CD4-positive, alpha-beta T cell (primary cell): ENCODE results near the gene KCNJ6. TPM values are rescaled to one million over a fixed set of nuclear protein-coding genes. Genes with fewer than 3 reads are reported as not detected.

ENCODE experiments used
- ATAC-seq: fragments of 200-7000 bp; cut with Tn5 transposase; one replicate; pipeline ENCODE4 v1.10.0; 2022; ENCODE audit warnings: mild to moderate bottlenecking; ENCODE audit not compliant: poor library complexity
- CTCF ChIA-PET: fragments of 350-600 bp; sonication (Branson Sonifier 250); formaldehyde crosslinking; loops from one replicate; lab custom pipeline; 2021; ENCODE audit warnings: antibody characterized with exemption, inconsistent platforms; lab: Charles Lee
- POLR2A ChIA-PET: fragments of 350-600 bp; sonication (Branson Sonifier 250); formaldehyde crosslinking; loops from one replicate; lab custom pipeline; 2021; ENCODE audit warnings: antibody characterized with exemption, inconsistent platforms; lab: Charles Lee
- DNase-seq, 14 experiments: peaks; one replicate each; pipeline ENCODE4 v3.0.0-alpha.2; 2013 to 2020; ENCODE audit warnings: mixed read lengths in 2 of 14
- H3K27ac ChIP-seq, 2 donors: one replicate each; pipeline versions ENCODE4 v1.5.1 to v1.7.0; 2013; ENCODE audit warnings: low read length in 2 of 2, low read depth in 1 of 2, mild to moderate bottlenecking in 1 of 2
- H3K27me3 ChIP-seq, 2 experiments: 1 replicate in 1 of 2; 2 replicates in 1 of 2; pipeline versions ENCODE4 v1.6.1 to v1.7.0; 2013; ENCODE audit warnings: low read length in 2 of 2, control low read depth in 1 of 2, mild to moderate bottlenecking in 1 of 2, moderate library complexity in 1 of 2; ENCODE audit not compliant: insufficient read depth in 2 of 2, control insufficient read depth in 1 of 2
- H3K36me3 ChIP-seq: one replicate; pipeline ENCODE4 v1.6.1; 2013; ENCODE audit warnings: low read length, control low read depth; ENCODE audit not compliant: insufficient read depth
- H3K4me1 ChIP-seq: one replicate; pipeline ENCODE4 v1.6.1; 2013; ENCODE audit warnings: low read length, control low read depth; ENCODE audit not compliant: insufficient read depth
- H3K4me3 ChIP-seq: one replicate; pipeline ENCODE4 v1.5.1; 2013; ENCODE audit warnings: mild to moderate bottlenecking, low read length, moderate library complexity
- H3K9me3 ChIP-seq, 2 experiments: 1 replicate in 1 of 2; 2 replicates in 1 of 2; pipeline versions ENCODE4 v1.6.1 to v1.7.0; 2013; ENCODE audit warnings: low read length in 2 of 2, mild to moderate bottlenecking in 2 of 2, control low read depth in 1 of 2, moderate library complexity in 1 of 2; ENCODE audit not compliant: control insufficient read depth in 1 of 2, insufficient read depth in 1 of 2
- H3K27ac Mint-ChIP-seq: one replicate; pipeline ENCODE4 v1.8.0; 2020; ENCODE audit warnings: mixed read lengths
- H3K27me3 Mint-ChIP-seq: one replicate; pipeline ENCODE4 v1.8.0; 2021; ENCODE audit warnings: mixed read lengths
- H3K36me3 Mint-ChIP-seq: one replicate; pipeline ENCODE4 v1.8.0; 2021; ENCODE audit warnings: low read depth, mixed read lengths
- H3K4me1 Mint-ChIP-seq: one replicate; pipeline ENCODE4 v1.8.0; 2021; ENCODE audit warnings: low read depth, mixed read lengths
- H3K4me3 Mint-ChIP-seq: one replicate; pipeline ENCODE4 v1.8.0; 2020; ENCODE audit warnings: mild to moderate bottlenecking, mixed read lengths
- H3K9me3 Mint-ChIP-seq: one replicate; pipeline ENCODE4 v1.8.0; 2020; ENCODE audit warnings: mixed read lengths
- intact Hi-C, 2 experiments: fragments of 100-400 bp; cut with DNase I in 1 of 2; cut with micrococcal nuclease in 1 of 2; formaldehyde crosslinking; loops; one replicate each; pipeline versions ENCODE4 v1.15.1 to v1.9.0; 2023 to 2025; cut with DNase I, micrococcal nuclease
- total RNA-seq, 174 experiments: library from RNA in 2 of 174; stranded (reverse) in 2 of 174; gene quantifications; one replicate each; pipeline ENCODE4 v1.2.3 and lab custom pipeline; 2021 to 2026
- TF ChIP-seq, protein P1 (sequence below): fragments of 200-600 bp; IDR thresholded peaks from one replicate; pipeline ENCODE4 v1.8.0; 2022; ENCODE audit warnings: antibody characterized with exemption, mild to moderate bottlenecking

KCNJ6 gene
- total RNA-seq, 2 experiments from 2014 or later, result not detected

- Mint-ChIP-seq H3K9me3 (peaks cover 8% of the 10 kb centered on the region), H3K27me3 (peaks cover 6% of the 10 kb centered on the region), H3K36me3 (no peaks in the 10 kb centered on the region), H3K4me3 (no peak overlapping the region), H3K4me1 (no peaks in the 10 kb centered on the region), H3K27ac (no peak overlapping the region)
- ChIA-PET CTCF (no interaction called here), POLR2A (no interaction called here)
- Histone ChIP-seq H3K27ac (no peak overlapping the region), H3K36me3 (no peaks in the 10 kb centered on the region), H3K9me3 (peaks cover 5 to 17% of the 10 kb centered on the region in 2 experiments), H3K4me3 (no peak overlapping the region), H3K27me3 (no peaks in the 10 kb centered on the region), H3K4me1 (no peaks in the 10 kb centered on the region)
- ATAC-seq, result no peak
- TF ChIP-seq, protein P1, sequence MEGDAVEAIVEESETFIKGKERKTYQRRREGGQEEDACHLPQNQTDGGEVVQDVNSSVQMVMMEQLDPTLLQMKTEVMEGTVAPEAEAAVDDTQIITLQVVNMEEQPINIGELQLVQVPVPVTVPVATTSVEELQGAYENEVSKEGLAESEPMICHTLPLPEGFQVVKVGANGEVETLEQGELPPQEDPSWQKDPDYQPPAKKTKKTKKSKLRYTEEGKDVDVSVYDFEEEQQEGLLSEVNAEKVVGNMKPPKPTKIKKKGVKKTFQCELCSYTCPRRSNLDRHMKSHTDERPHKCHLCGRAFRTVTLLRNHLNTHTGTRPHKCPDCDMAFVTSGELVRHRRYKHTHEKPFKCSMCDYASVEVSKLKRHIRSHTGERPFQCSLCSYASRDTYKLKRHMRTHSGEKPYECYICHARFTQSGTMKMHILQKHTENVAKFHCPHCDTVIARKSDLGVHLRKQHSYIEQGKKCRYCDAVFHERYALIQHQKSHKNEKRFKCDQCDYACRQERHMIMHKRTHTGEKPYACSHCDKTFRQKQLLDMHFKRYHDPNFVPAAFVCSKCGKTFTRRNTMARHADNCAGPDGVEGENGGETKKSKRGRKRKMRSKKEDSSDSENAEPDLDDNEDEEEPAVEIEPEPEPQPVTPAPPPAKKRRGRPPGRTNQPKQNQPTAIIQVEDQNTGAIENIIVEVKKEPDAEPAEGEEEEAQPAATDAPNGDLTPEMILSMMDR, result no peak
- no peak for DNase-seq
- intact Hi-C loops, result no loop called here
Measured at GRCh38 chr21:37575580-37575979, 340.7 kb downstream of the KCNJ6 start.

DNA sequence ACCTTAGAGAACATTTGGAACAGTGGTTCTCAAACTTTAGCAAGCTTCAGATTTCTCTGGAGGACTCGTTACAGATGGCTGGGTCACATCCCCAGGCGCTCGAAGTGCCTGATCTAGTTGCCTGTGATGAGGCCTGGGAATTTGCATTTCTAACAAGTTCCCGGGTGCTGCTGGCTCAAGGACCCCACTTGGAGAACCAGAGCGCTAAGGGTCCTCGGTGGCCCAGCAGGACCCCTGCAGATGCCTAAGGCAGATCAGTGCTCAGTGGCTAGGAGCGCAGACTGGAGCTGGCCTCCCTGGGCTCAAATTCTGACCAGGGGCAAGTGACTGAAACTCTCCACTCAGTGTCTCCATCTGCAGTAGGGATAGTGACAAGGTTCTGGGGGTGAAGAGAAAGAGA lies 341.5 kb downstream of the KCNJ6 start:
- no peak overlapping the region for H3K27ac ChIP-seq
- ATAC-seq, result no peak
- Mint-ChIP-seq H3K36me3 (no peaks in the 10 kb centered on the region), H3K4me3 (no peak overlapping the region), H3K4me1 (no peaks in the 10 kb centered on the region), H3K27ac (no peak overlapping the region), H3K9me3 (peaks cover 8% of the 10 kb centered on the region), H3K27me3 (peaks cover 4% of the 10 kb centered on the region)
- TF ChIP-seq, protein P1, result no peak
- H3K4me1 ChIP-seq, result no peaks in the 10 kb centered on the region
- H3K36me3 ChIP-seq, result no peaks in the 10 kb centered on the region
- no peak for DNase-seq
- H3K4me3 ChIP-seq, result no peak overlapping the region
- ChIA-PET POLR2A (no interaction called here), CTCF (no interaction called here)
- peaks cover 5 to 17% of the 10 kb centered on the region in 2 experiments for H3K9me3 ChIP-seq
- no peaks in the 10 kb centered on the region for H3K27me3 ChIP-seq
- intact Hi-C loops, result no loop called here

DNA sequence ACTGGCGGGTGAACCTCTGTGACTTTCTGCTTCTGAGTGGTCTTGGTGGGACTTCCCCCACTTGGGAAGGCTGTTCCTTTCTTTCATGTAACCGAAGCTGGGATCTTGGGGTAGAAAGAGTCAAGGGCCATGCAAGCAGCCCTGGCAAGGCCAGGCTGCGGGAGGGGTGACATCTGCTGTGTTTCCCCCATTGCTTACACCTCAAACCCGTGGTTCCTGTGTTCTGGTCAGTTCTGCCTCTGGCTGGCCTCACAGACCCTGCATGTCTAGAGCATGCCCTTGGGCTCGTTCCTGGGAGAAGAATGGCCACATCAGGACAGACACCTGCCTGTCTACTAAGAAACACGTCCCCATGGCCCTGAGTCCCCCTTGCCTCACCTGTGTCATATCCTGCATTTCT lies 341.9 kb downstream of the KCNJ6 start:
- peaks cover 4% of the 10 kb centered on the region for H3K27me3 Mint-ChIP-seq
- DNase-seq (no peak), ATAC-seq (no peak)
- POLR2A ChIA-PET, result no interaction called here
- CTCF ChIA-PET, result no interaction called here
- no peaks in the 10 kb centered on the region for H3K4me1 Mint-ChIP-seq
- Histone ChIP-seq H3K4me3 (no peak overlapping the region), H3K4me1 (no peaks in the 10 kb centered on the region), H3K36me3 (no peaks in the 10 kb centered on the region), H3K9me3 (peaks cover 5 to 13% of the 10 kb centered on the region in 2 experiments), H3K27me3 (no peaks in the 10 kb centered on the region), H3K27ac (no peak overlapping the region)
- peaks cover 4% of the 10 kb centered on the region for H3K9me3 Mint-ChIP-seq
- no peaks in the 10 kb centered on the region for H3K36me3 Mint-ChIP-seq
- no peak overlapping the region for H3K27ac Mint-ChIP-seq
- TF ChIP-seq, protein P1, result no peak
- H3K4me3 Mint-ChIP-seq, result no peak overlapping the region
- intact Hi-C loops, result no loop called here
